GM23248 (cell line): ENCODE measurements around the gene KRT33B.

Experiments
- EZH2 ChIP-seq: fragments of 200-600 bp; sonication (generic); IDR thresholded peaks from 2 replicates; pipeline ENCODE4 v1.6.1; 2018; ENCODE audit warnings: antibody characterized with exemption, mild to moderate bottlenecking; ENCODE audit not compliant: insufficient read depth, poor library complexity, severe bottlenecking
- EZH2phosphoT487 ChIP-seq: fragments of 200-600 bp; sonication (generic); IDR thresholded peaks from 2 replicates; pipeline ENCODE4 v1.6.1; 2018; ENCODE audit warnings: antibody characterized with exemption, moderate library complexity, mild to moderate bottlenecking, low read depth; ENCODE audit not compliant: insufficient read depth

- TF ChIP-seq EZH2 (no peak), EZH2phosphoT487 (no peak)
Observed at GRCh38 chr17:41396340-41396739, 26.7 kb upstream of the KRT33B start.
